GM19240 (cell line): ENCODE data around the gene NME4.
"Not testable (repeated sequence)": the region's sequence is repeated elsewhere in the genome, so short reads cannot be mapped to it uniquely, and the experiment has no call there.

Experiments
- DNase-seq: peaks from one replicate; pipeline ENCODE4 v3.0.0; 2011; ENCODE audit warnings: low spot score; ENCODE audit not compliant: insufficient read length

The NME4 gene

DNA sequence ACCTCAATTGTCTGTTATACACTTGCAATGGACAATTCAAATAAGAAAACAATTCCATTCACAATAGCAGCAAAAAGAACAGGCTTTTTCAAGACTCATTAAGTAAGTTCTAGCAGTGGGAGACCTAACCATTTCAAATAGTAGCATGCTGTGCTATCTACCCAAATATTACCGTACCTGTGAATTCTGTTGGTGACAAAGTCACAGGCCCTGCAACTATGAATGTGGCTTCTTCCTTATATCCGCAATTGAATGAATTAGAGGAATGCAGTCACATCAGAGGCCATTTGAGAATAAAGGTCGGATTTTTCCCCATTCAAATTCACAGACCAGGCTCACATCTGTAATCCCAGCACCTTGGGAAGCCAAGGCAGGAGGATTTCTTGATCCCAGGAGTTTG, 800 bp upstream of the NME4 start:
- no peak for DNase-seq

DNA sequence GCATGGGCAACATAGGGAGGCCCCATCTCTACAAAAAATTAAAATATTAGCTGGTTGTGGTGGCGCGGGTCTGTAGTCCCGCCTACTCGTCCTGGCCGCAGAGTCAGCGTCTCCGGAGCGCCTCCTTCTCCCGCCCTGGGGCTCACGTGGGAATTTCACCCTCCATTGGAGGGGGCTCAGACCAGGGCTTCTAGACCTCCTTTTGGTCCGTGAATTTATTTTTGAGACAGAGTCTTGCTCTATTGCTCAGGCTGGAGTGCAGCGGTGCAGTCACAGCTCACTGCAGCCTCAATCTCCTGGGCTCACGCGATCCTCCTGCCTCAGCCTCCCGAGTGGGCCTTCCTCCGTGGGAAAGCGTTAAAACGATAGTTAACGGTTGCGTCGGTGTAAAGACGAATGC, 394 bp upstream of the NME4 start:
- no peak for DNase-seq

GRCh38 chr16:397736-398332, 835 bp downstream of the NME4 start:
- no peak for DNase-seq

DNA sequence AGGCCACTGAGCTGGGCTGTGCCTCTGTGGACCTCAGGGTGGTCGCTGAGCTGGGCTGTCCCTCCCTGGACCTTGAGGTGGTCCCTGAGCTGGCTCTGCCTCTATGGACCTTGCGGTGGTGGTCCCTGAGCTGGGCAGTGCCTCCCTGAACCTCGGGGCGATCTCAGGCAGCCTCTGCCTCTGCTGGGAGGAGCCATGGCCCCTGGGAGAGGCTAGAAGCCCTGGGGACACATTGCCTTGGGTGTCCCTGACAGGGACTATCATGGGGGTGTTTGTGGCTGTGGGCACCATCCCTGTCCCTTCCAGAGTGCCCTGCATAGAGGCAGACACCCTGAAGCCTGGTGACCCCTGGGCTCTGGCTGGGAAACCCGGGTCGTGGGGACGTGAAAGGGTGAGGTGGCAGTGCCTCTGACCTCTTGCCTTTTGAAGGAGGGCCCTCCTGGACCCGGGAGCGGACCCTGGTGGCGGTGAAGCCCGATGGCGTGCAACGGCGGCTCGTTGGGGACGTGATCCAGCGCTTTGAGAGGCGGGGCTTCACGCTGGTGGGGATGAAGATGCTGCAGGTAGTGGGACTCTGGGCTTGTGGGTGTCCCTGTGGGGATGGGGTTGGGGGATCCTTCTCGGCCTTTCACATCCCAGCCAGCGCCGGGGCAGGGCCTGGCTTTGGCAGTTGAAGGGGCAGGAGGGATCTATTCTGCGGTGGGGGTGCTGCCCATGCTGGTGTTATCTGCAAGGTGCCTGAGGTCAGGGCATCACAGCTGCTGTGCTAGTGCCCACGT, 1.8 kb downstream of the NME4 start:
- DNase-seq = no peak

DNA sequence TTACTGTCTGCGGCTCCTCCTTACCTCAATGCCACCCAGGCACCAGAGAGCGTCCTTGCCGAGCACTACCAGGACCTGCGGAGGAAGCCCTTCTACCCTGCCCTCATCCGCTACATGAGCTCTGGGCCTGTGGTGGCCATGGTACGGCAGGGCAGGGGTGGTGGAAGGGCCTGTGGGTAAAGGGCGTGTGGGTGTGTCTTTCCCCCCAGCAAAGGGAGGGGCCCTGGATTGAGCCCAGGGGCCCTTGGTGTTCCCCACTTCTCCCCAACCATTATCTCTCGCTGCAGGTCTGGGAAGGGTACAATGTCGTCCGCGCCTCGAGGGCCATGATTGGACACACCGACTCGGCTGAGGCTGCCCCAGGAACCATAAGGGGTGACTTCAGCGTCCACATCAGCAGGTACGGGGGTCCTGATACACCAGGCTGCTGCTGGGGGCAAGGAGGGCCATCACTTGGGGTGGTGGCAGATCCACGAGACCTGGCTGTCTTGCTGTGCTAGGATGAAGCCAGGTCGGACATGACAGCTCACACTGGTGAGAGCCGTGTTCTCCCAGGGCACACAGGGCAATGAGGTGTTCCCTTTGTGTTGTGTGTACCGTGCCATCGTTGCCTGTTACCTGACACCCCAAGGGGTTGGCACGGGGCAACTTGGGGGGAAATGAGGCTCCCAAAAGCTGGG, 2.5 kb downstream of the NME4 start:
- DNase-seq = no peak

GRCh38 chr16:400061-400591, 3.1 kb downstream of the NME4 start:
- no peak for DNase-seq

- peak; percentile 97 for DNase-seq
Measured at GRCh38 chr16:401468-402348, 4.7 kb downstream of the NME4 start, which contains the start of gene DECR2. DECR2 (plus strand) TSS chr16:401885; CDS start chr16:401964, 79 bp downstream.

DNA sequence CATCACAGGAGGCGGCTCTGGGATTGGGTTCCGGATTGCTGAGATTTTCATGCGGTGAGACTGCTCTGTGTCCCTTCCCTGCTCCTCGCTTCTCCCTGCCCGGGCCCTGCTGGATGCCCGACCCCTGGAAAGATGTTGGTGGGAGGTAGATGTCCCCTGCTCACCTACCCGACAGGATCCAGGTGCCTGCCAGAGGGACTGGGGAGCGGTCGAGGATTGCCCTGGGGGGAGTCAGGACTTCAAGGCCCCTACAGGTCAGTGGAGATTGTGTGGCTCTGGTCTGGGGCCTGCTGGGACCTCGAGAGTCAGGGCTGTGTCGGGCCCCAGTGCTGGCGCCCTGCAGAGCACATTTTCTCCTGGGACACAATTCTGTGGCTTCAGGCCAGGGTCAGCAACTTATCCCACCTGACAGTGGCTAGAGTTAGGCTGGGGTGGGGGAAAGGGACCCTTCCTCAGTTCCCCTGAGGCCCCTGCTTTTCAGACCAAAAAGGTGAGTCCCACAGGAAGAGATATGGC, 8.0 kb downstream of the NME4 start:
- DNase-seq = no peak

GRCh38 chr16:405548-406506, 8.8 kb downstream of the NME4 start:
- no peak for DNase-seq

DNA sequence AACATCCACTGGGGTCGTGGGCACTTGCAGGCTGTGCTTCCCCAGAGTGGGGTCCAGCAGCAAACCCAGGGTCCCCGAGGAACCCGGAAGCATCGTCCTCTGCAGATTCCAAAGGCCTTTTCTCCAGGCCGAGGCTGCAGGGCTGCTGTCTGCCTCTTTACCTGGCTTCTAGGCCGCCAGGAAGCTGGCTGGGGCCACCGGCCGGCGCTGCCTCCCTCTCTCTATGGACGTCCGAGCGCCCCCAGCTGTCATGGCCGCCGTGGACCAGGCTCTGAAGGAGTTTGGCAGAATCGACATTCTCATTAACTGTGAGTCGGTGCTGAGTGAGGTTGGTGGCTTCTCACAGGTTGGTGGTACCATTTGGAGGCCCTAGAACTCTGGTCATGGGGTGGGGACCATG, 10.3 kb downstream of the NME4 start:
- DNase-seq = no peak

DNA sequence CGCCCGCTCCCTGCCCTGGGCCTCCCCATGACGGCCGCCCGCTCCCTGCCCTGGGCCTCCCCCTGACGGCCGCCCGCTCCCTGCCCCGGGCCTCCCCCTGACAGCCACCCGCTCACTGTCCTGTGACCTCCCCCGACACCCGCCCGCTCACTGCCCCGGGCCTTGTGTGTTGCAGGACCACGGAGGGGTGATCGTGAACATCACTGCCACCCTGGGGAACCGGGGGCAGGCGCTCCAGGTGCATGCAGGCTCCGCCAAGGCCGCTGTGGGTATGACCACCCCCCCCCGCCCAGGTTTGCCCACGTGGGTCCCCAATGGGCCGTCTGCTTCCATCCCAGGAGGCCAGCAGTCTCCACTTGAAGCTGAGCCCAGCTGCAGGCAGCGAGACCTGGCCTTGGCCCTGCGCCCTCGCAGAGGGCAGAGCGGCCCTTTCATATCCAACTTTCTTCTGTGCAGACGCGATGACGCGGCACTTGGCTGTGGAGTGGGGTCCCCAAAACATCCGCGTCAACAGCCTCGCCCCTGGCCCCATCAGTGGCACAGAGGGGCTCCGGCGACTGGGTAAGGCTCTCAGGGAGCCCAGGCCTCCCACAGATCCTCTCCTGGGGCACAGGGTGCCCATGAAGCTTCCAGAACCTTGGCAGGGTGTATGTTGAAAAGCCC, 13.6 kb downstream of the NME4 start:
- no peak for DNase-seq

DNA sequence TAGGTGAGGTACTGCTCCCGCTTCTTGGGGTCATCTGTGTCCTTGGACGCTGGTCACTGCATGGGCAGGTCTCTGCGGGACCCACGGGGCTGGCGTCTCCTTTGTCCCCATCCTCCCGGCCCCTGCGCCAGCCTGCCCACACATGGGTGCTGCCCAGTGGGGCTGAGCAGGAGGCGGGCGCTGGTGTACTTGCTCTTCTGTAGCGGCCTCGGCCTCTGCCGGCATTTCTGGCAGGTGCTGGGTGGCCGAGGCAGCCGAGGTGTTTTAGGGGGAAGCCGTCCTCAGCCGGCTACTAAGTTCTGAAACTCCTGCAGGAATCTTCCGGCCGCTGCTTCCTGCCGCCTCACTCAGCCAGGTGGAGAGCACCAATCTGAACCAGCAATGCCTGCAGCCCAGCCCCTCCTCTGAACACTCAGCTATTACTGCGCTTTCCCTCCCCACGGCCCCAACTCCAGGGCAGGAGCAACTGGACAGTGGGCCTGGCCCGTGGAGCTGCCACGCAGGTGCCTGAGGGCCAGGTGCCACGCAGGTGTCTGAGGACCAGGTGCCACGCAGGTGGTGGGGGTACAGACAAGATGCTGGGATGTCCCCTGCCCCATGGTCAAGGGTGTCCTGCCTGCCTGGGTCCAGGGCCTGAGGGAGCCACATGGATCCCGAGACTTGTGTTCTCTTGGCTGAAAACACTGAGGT, 14.7 kb downstream of the NME4 start:
- DNase-seq = no peak

DNA sequence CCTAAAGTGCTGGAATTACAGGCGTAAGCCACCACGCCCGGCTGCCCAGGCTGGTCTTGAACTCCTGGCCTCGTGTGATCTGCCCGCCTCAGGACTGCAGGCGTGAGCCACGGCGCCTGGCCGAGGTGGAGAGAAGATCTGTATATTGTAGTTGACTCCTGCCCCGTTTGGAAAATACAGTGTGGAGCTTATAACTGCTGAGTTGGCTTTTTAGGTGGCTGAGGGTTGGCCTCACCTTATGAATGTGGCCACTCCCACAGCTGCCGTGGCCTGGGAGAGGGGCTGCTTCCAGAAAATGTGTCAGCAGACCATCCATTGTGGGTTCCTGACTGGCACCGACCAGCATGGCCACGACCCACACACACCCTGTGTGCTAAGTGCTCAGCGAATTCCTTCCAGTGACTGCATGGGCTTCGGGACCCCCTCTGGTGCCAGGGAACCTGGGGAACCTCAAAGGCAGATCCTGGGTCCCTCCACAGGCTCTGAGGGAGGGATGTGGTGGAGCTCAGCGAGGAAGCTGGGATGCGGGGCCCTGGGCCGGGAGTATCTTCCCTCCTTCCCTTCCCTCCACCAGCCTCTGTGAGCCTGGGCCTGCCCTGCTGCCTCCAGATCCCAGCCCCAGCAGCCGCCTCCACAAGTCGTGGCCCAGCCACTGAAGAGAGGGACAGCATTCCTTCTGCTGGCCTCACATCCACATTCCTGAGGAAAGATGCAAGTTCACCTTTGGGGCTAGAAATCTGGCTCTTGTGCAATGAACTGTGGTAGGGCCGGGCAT, 17.6 kb downstream of the NME4 start:
- DNase-seq = no peak

GRCh38 chr16:415170-415498, 18.1 kb downstream of the NME4 start:
- DNase-seq = not testable (repeated sequence)

GRCh38 chr16:422179-422578, 25.2 kb downstream of the NME4 start:
- not testable (repeated sequence) for DNase-seq

DNA sequence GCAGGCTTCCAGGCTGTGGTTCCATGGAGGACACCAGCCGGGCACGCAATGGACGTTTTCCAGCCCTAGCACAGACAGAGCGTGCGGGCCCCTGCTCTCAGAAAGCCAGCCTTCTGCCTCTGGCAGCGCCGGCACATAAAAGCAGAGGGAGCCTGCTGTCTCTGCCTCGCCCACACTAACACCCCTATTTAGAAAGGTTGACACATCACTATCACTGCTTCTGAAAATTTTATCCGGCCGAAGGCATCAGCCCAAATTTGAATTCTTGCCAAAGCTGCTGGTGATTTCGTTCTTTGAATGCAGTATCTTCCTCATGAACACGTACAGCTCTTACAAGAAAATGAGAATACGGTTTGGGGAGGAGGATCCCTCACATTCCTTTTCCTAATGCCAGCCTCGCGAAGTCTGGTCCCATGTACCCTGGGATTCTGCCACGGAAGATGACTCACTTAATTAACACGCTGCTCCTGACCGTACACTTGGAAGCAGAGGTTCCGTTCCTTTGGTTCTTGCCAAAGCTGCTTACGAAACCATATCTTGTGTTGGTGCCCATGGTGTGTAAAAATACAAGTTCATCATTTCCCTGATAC, 27.1 kb downstream of the NME4 start:
- DNase-seq = no peak

- no peak for DNase-seq
Measured at GRCh38 chr16:424623-425081, 27.7 kb downstream of the NME4 start.
